Measurements from ENCODE around the gene RNF2. TPM values are rescaled to one million over a fixed set of nuclear protein-coding genes. Genes with fewer than 3 reads are reported as not detected.

Gene RNF2
- total RNA-seq, 1 experiment from 2014 or later, result 23.3 TPM

DNA sequence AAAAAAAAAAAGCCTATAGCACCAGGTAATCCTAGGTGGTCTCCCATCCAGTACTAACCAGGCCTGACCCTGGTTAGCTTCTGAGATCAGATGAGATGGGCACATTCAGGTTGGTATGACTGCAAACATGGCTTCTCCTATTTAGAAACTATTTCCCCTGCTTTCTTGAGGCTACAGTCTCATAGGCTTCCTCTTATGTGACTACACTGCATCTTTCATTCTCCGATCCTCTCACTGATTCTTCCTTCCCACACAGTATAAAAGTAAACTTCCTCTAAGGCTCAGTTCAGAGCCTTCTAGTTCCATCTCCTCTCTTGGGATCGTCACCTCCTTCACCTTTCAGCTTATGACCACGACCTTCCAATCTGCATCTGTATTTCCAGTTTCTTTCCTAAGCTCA is 30.4 kb upstream of the RNF2 start:
- Mint-ChIP-seq H3K36me3 (ENCODE audit: insufficient read depth, unreplicated experiment) (no peaks in the 10 kb centered on the region), H3K4me1 (ENCODE audit: low read depth, unreplicated experiment) (peaks cover 16% of the 10 kb centered on the region), H3K27ac (ENCODE audit: unreplicated experiment) (no peak overlapping the region), H3K9me3 (ENCODE audit: low read depth, unreplicated experiment) (no peaks in the 10 kb centered on the region), H3K4me3 (ENCODE audit: low read depth, unreplicated experiment) (no peak overlapping the region), H3K27me3 (ENCODE audit: unreplicated experiment) (no peaks in the 10 kb centered on the region)
- no peak for DNase-seq
- CTCF ChIA-PET, result interaction anchor here (1.3 kb wide), 1 partner anchor 30 kb away, joined by 3 read pairs; no protein-coding TSS in a partner anchor
- TF ChIP-seq, protein P1, sequence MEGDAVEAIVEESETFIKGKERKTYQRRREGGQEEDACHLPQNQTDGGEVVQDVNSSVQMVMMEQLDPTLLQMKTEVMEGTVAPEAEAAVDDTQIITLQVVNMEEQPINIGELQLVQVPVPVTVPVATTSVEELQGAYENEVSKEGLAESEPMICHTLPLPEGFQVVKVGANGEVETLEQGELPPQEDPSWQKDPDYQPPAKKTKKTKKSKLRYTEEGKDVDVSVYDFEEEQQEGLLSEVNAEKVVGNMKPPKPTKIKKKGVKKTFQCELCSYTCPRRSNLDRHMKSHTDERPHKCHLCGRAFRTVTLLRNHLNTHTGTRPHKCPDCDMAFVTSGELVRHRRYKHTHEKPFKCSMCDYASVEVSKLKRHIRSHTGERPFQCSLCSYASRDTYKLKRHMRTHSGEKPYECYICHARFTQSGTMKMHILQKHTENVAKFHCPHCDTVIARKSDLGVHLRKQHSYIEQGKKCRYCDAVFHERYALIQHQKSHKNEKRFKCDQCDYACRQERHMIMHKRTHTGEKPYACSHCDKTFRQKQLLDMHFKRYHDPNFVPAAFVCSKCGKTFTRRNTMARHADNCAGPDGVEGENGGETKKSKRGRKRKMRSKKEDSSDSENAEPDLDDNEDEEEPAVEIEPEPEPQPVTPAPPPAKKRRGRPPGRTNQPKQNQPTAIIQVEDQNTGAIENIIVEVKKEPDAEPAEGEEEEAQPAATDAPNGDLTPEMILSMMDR (IDR thresholded peaks at IDR 0.05; ENCODE audit: unreplicated experiment), result no peak
- BruUV-seq (replicated peaks), result no TSS peak
- intact Hi-C loops (cut with micrococcal nuclease; ENCODE audit: unreplicated experiment), result no loop called here

DNA sequence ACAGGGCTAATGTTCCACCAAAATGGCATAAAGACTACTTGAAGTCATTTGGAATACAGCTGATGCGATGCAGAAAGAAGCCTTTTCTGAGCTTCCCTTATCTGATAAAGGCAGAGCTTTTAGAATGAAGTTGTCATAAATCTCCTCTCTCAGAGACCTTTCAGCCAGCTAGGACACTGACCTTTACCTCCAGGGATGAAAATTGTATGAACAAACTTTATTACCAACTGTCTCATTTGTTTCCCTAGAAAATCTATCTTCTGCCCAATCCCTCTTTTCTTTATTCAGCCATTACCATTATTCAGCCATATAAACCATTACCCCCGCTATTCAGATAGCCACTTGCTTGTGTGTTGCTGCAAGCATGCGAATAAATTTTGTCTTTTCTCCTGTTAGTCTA is 29.7 kb upstream of the RNF2 start:
- no TSS peak for BruUV-seq (replicated peaks)
- Mint-ChIP-seq H3K4me1 (ENCODE audit: low read depth, unreplicated experiment) (peaks cover 16% of the 10 kb centered on the region), H3K9me3 (ENCODE audit: low read depth, unreplicated experiment) (no peaks in the 10 kb centered on the region), H3K27me3 (ENCODE audit: unreplicated experiment) (no peaks in the 10 kb centered on the region), H3K36me3 (ENCODE audit: insufficient read depth, unreplicated experiment) (no peaks in the 10 kb centered on the region), H3K4me3 (ENCODE audit: low read depth, unreplicated experiment) (no peak overlapping the region), H3K27ac (ENCODE audit: unreplicated experiment) (no peak overlapping the region)
- no peak for DNase-seq
- intact Hi-C loops (cut with micrococcal nuclease; ENCODE audit: unreplicated experiment), result no loop called here
- CTCF ChIA-PET, result interaction anchor here (1.3 kb wide), 1 partner anchor 29 kb away, joined by 3 read pairs; no protein-coding TSS in a partner anchor
- TF ChIP-seq, protein P1 (IDR thresholded peaks at IDR 0.05; ENCODE audit: unreplicated experiment), result no peak

DNA sequence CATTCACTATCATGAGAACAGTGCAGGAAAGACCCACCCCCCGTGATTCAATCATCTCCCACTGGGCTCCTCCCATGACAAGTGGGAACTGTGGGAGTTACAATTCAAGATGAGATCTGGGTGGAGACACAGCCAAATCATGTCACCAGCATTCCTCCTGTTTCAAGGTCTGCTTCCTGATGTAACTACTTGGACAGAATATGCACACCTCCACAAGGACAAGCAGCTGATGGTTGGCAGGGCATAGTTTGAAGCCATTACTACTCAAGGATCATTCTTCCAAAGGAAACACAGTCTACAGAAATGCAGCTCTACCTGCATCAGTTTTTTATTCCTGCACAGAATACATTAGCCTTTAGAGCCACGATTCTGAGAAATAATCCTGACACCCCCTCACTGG is 28.5 kb upstream of the RNF2 start:
- peaks cover 16% of the 10 kb centered on the region for H3K4me1 Mint-ChIP-seq (ENCODE audit: low read depth, unreplicated experiment)
- TF ChIP-seq, protein P1 (IDR thresholded peaks at IDR 0.05; ENCODE audit: unreplicated experiment), result no peak
- no peaks in the 10 kb centered on the region for H3K9me3 Mint-ChIP-seq (ENCODE audit: low read depth, unreplicated experiment)
- CTCF ChIA-PET, result no interaction called here
- no peaks in the 10 kb centered on the region for H3K27me3 Mint-ChIP-seq (ENCODE audit: unreplicated experiment)
- intact Hi-C loops (cut with micrococcal nuclease; ENCODE audit: unreplicated experiment), result no loop called here
- no peak for DNase-seq
- no TSS peak for BruUV-seq (replicated peaks)
- H3K27ac Mint-ChIP-seq (ENCODE audit: unreplicated experiment), result peak overlapping the region; percentile 57
- no peaks in the 10 kb centered on the region for H3K36me3 Mint-ChIP-seq (ENCODE audit: insufficient read depth, unreplicated experiment)
- no peak overlapping the region for H3K4me3 Mint-ChIP-seq (ENCODE audit: low read depth, unreplicated experiment)

DNA sequence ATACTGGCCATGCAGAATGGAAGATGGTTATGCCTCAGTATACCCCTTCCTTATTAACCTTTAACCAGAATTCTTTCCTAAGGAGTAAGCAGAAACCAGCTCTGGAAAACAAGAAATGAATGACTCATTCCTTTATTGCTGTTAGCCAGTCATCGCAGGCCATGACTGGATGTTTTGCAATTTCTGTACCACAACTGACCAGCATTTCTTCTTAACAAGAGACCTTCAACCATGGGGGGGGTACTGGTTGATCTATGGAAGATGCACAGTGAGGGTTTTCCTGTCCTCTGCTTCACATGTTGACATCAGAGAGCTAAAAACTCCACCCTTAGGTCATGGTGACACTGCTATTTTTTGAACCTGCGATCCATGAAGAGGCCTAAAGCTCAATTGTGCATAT is 28.0 kb upstream of the RNF2 start:
- DNase-seq, result peak; percentile 20
- Mint-ChIP-seq H3K4me3 (ENCODE audit: low read depth, unreplicated experiment) (no peak overlapping the region), H3K36me3 (ENCODE audit: insufficient read depth, unreplicated experiment) (no peaks in the 10 kb centered on the region), H3K4me1 (ENCODE audit: low read depth, unreplicated experiment) (peaks cover 16% of the 10 kb centered on the region), H3K27ac (ENCODE audit: unreplicated experiment) (peak overlapping the region; percentile 57), H3K27me3 (ENCODE audit: unreplicated experiment) (no peaks in the 10 kb centered on the region), H3K9me3 (ENCODE audit: low read depth, unreplicated experiment) (no peaks in the 10 kb centered on the region)
- intact Hi-C loops (cut with micrococcal nuclease; ENCODE audit: unreplicated experiment), result no loop called here
- no TSS peak for BruUV-seq (replicated peaks)
- TF ChIP-seq, protein P1 (IDR thresholded peaks at IDR 0.05; ENCODE audit: unreplicated experiment), result no peak
- CTCF ChIA-PET, result no interaction called here
